NCI-H446 (cell line): ENCODE data around the gene GPRIN2.
"Not testable (repeated sequence)": the region's sequence is repeated elsewhere in the genome, so short reads cannot be mapped to it uniquely, and the experiment has no call there.

ENCODE experiments used
- DNase-seq, 2 experiments: peaks; one replicate each; lab custom pipeline; 2025; lab: John Stamatoyannopoulos, UW

The GPRIN2 gene

DNA sequence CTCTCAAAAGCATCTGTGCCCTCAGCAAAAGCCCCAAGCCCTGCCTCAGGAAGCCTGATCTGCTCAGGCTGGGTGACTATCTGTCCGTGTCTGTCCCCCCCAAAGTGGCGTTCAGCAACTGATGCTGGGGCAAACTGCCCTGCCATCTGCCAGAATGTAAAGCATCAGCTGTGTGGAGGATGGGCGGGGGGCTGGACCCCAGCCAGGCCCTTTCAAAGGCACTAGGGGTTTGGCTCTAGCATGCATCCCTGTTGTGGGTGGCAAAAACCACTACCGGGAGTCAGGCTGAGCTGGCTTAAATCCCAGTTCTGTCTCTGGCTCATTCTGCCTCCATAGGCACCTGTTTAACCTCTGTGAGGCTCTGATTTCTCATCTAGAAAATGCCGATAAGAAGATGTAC is 35.5 kb downstream of the GPRIN2 start:
- peak; percentile 70 to 93 for DNase-seq

DNA sequence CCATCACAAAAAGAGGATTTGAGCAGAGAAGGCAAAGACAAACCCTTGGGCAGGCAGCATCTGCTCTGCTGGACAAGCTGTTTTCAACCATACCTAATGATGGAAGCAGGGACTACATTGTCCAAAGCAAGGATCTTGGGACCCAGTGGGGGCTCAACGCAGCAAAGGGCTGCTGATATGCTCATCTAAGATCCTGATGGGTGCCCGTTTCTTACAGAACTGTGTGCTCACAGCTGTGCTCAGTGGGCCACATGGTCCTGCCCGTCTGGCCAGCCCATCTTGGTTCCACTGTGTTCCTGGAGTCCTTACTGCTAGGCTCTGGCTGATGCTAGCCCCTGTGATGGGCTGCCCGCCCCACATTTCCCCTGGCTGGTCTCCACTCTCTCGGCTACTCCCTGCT is 36.1 kb downstream of the GPRIN2 start:
- peak in 1 of 2 experiments; percentile 48 for DNase-seq

DNA sequence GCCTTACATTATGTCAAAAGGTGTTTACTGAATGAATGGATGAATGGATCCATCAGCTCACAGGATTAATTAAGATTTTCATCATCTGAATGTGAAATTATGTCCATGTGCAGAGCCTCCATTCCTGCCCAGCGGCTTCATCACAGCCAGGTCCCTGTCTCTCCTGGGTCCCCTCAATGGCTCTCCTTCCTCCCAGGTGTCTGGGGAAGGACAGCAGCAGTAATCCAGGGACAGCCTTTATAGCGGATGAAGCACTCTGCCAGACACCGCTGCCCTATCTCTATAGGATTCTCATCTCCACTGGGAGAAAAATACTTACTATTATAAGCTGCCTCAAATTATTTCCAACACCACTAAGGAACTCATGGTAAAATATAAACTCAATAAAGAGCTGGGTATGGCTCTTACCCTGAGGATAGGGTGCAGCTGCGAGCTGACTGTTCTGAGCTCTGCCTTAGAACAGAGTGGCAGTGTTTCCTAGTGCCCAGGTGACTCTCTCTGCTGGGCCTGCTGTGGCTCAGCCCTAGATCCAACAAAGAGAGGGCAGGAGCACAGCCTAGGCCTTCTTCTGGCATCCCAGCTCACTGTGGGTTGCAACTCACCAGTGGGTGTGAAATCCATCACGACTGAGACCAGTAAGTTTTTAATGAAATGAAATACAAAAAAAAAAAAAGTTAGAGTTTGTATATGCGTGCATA is 38.3 kb downstream of the GPRIN2 start:
- DNase-seq = no peak

DNA sequence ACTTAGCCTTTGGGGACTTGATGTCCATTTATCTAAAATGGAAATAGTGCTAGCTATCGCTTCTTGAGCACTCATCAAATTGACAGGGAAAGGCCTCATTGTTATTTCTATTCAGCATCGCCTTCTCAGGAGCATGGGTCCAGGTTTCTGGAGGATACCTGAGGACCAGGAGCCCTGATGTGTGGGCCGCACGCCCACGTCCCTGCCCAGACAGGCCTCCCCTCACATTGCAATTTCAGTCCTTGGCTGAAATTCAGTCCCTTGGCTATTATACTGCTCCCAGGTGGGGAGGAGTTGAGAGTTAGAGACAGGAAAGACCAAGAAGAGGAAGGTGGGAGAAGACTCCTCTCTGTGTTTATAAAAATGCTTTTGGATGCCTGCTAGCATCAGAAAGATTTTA is 38.9 kb downstream of the GPRIN2 start:
- DNase-seq = no peak

DNA sequence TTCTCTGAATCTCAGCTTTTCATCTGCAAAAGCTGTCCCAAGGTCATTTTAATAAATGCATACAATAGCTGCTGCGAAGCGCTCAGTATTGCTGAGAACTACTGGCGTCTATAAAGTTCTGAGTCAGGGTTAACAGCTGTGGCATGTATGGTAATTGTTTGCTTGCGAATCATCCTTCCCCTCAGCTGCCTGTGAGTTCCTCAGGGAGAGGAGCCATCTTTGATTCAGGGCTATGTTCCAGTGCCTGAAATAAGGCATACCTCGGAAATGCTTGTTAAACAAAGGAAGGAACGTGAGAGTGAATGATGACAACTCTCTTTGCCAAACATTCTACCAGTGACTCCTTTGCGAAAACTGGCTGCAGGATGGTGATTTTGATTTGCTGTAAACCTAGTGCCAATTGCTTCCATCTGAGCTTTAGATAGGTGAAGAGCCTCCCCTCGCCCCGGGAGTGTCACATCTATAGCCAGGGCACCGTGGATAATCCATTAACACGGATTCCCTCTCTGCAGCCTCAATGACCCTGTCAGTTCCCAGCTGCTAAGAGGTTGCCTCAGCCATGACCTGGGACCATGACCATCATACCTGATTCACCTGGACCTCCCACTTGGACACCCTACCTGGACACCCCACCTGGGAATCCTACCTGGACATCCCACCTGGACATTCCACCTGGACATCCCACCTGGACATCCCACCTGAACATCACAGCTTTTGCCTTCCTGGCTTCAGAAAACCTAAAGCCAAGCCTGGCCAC is 39.6 kb downstream of the GPRIN2 start:
- peak in 1 of 2 experiments; percentile 46 for DNase-seq

DNA sequence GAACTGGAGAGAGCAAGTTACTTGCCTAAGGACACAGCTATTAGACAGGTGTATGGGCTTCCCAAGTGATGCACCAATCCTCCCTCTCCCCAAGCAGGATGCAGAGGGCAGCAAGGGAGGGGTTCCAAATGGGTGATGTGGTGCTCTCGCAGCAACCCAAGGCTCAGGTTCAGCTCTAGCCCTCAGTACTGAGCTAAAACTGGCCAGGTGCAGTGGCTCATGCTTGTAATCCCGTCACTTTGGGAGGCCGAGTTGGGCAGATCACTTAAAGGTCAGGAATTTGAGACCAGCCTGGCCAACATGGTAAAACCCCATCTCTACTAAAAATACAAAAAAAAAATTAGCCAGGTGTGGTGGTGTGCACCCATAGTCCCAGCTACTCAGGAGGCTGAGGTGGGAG is 40.7 kb downstream of the GPRIN2 start:
- DNase-seq = no peak

DNA sequence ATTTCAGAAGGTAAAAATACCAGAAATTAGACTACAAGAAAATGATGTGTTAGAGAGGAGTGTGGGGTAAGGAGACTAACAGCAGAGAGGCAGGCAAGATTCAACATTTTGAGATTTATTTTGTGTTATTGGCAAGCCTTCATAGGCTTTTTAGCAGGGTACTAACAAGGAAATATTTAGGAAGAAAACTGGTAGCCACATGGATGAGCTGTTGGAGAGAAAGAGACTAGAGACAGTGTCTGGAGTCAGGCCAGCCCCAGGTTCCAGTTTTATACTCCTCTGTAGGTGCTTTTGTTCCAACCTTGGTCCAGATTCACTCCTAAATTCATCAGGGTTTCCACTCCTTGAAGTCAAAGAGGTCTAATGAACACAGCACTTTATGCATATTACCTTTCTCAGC is 41.1 kb downstream of the GPRIN2 start:
- DNase-seq = no peak

DNA sequence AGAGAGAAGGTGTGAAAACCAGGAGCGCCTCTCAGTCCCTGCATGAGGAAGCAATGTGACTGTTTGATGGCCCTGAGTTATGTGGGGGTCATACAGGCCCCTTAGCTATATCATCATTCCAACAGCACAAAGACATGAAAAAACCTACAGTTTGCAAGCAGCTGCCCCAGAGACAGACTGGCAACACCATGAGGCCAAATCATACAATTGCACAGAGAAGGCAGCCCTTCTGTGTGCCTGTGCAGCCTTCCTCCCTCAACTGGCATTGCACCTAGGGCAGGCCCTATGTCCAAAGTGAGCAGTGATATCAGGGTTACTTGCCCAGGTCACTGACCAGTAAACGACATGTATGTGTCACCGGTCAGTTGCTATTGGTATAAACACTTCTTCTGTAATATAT is 41.6 kb downstream of the GPRIN2 start:
- no peak for DNase-seq

DNA sequence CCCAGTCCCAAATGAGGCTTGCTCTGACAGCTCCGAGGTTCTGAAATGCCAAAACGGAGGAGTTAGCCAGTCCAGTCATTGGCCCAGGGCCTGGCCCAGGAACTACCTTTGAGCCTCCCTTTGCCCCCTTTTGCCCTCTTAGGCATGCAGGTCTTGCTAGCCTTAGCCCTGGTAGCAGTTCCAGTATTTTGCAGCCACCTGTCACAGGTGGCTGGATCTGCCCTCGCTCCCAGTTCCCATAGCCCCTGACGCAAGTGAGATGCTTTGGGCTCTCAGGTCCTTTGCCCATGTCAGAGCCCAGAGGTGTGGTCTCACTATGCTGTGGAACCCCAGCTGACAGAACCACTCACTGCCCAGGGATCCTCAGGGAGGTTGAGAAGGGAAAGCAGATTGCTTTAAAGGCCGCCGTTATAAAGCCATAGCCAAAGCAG is 42.0 kb downstream of the GPRIN2 start:
- no peak for DNase-seq

DNA sequence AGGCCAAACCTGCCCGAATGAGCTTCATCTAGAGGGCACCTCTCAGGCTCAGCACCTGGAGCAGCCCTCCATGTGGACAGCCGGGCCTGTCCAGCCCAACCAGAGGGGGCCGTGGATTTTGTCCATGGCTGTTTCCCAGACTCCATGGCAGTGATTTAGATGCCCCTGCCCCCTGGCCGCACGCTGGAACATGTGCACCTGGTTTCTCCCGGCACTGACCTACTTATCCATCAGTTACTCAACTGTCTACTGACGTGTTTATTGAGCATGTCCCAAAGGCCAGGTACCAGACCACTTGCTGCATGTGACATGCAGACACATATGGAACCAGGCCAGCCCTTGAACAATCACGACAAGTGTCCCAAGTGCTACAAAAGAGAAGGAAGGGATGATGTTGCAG is 43.1 kb downstream of the GPRIN2 start:
- DNase-seq = not testable (repeated sequence)

DNA sequence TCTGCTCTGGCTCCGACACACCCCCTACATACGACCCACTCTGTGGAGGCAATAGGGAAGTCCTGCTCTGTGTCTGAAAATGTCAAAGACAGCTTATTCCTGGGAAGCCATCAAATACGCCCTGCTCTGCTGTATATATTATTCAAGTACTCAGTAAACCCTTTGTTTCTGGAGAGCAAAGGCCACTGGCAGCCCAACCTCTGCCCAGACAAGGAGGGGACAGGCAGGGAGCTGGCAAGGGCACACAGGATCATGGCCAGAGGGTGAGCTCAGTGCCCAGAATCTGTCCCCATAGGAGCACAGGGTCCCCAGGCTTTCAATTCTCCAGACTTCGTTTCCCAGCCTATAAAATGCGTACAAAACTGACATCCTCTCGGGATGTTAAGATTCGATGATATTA is 43.7 kb downstream of the GPRIN2 start:
- not testable (repeated sequence) for DNase-seq

DNA sequence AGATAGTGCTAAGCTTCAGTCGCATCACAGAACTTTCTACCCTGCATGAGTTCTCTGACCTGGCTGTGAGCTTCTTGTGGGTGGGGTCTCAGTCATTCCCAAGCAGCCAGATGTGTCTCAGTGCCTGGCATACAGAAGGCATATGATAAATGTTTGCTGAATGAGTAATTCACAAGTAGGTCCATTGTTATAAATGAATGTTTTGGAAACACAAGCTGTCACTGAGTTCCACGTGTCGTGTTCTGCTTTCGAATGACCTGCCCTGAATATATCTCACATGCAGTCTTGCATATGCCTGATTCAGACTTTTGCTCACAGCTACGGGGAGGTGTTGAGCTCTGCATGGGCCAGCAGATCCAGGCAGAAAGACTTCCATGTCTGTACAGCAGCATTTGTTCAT is 44.5 kb downstream of the GPRIN2 start:
- not testable (repeated sequence) for DNase-seq
